NCI-H460 (cell line): ENCODE results near the gene KLC1. TPM values are rescaled to one million over a fixed set of nuclear protein-coding genes. Genes with fewer than 3 reads are reported as not detected.
A peak's percentile ranks its signal among the peaks of the same experiment; 100 is the strongest.
"Not testable (repeated sequence)": the region's sequence is repeated elsewhere in the genome, so short reads cannot be mapped to it uniquely, and the experiment has no call there.

Experiments
- DNase-seq: peaks from one replicate; pipeline ENCODE4 v3.0.0-alpha.2; 2016; ENCODE audit warnings: low read depth; ENCODE audit errors: extremely low read depth
- polyA plus RNA-seq: library from polyadenylated mRNA; depleted of rRNA; stranded (reverse); fragments of >200 nt; gene quantifications from 2 replicates; pipeline ENCODE4 v1.2.3, GENCODE V29; 2014; cell fraction: nucleus; rRNA removed
- total RNA-seq: library from RNA; depleted of rRNA; stranded (reverse); fragments of >200 nt; shearing (Covaris generic); gene quantifications from 2 replicates; pipeline ENCODE4 v1.2.3, GENCODE V29; 2014; rRNA removed

Gene KLC1
- total RNA-seq = 116 and 137 TPM in 2 replicates
- 240 and 308 TPM in 2 replicates for polyA plus RNA-seq

- peak; percentile 57 for DNase-seq
Observed at GRCh38 chr14:103628684-103629502, at the start of gene KLC1. Gene KLC1 (plus strand): TSS chr14:103629211. CDS start chr14:103654565, 25,354 bp downstream.

DNA sequence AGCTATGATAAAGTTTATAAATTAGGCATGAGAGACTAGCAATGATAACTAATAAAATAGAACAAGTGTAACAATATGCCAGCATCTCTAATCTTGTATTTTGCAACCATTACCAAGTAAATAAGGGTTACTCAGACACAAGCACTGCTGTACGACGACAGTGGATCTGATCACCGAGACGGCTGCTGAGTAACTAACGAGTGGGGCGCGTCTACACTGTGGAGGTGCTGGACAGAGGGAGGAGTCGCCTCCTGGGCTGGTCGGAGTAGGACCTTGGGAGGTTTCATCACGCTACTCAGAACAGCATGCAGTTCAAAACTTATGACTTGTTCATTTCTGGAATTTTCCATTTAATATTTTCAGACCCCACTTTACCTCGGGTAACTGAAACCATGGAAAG lies 47.8 kb upstream of the KLC1 start:
- DNase-seq = no peak

GRCh38 chr14:103581954-103582703 lies 46.9 kb upstream of the KLC1 start:
- DNase-seq = no peak

DNA sequence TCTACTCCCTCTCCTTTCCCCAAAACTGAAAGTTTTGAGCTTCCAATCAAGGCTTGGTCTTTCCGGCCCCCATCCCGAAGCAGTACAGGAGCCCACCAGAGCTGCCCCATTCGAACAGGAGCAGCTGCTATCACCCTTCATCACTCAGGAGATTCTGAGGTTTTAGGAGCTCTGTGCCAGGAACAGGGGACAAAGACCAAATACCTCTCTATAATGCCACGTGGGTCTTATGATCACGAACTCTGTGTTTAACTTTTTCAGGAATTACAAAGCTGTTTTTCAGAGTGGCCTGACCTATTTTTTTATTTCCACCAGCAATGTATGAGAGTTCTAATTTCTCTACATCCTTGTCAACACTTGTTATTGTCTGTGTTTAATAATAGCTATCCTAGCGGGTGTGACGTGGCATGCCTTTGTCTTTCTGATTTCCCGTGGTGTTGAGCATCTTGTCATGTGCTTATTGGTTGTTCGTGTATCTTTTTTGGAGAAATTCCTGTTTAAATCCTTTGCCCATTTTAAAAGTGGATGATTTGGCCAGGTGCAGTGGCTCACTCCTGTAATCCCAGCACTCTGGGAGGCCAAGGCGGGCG lies 44.6 kb upstream of the KLC1 start:
- DNase-seq = no peak

GRCh38 chr14:103593577-103593976 lies 35.4 kb upstream of the KLC1 start:
- no peak for DNase-seq

DNA sequence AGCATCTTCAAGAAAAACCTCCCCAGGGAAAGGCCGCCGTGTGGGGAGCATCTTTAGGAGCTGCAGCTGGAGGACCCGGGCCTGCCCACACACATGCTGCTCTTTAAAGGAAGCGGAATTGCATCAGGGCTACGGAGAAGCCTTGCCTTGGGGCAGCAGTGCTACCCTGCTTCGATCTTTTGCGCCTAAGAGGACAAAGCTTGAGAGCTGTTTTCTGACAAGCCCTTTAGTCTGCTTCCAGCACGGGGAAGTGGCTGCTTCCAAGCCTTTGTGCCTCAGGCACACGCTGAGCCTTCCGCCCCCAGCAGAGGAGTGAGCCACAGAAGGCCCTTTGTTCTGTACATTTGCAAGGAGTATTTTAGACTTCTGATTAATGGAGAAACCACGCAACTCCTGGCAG lies 34.7 kb upstream of the KLC1 start:
- DNase-seq = no peak

DNA sequence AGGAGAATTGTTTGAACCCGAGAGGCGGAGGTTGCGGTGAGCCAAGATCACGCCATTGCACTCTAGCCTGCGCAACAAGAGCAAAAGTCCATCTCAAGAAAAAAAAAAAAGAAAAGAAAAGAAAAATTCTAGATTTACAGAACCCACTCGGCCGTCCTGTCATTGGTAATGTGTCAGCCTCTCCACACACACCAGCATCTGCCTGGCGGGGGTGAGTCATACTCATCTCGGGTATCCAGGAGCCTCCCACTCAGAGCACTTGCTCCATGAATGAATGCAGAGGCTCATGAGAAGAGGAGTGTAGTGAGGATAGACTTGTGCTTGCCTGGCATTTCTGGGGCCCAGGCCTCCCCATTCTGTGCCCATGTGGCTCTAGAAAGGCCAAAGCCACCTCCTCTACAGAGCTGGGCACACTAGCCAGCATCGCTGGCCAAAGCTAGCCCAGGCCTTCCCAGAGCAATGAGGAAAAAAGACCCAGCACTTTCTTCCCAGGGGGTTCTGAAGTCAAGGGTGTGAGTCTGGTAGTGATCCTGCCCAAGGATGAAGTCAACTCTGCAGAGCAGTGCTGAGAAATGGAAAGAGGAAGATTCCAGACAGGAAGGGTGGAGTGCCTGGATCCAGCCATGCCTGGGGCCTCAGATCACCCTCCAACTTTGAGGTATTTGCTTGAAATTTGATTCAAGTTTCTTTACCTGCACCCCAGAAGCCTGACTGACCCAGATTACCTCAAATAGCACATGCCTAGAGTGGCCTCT lies 31.2 kb upstream of the KLC1 start:
- no peak for DNase-seq

DNA sequence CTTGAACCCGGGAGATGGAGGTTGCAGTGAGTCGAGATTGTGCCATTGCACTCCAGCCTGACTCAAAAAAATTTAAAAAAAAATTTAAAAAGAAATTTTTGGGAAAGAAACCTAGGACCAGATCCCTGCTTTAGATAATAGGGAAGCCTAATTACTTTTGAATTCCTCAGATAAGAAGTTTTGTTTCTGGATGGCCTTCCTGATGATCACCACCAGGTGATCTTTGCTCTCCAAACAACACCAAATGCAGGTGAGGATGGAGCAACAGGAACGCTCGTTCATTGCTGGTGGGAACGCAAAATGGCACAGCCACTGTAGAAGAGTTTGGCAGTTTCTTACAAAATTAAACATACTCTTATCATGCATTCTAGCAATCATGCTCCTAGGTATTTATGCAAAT lies 28.5 kb upstream of the KLC1 start:
- DNase-seq = no peak

GRCh38 chr14:103604620-103605019 lies 24.4 kb upstream of the KLC1 start:
- no peak for DNase-seq

- DNase-seq = no peak
Observed at GRCh38 chr14:103606963-103607668, 21.9 kb upstream of the KLC1 start.

GRCh38 chr14:103607822-103608221 lies 21.2 kb upstream of the KLC1 start:
- no peak for DNase-seq

GRCh38 chr14:103609081-103609480 lies 19.9 kb upstream of the KLC1 start:
- not testable (repeated sequence) for DNase-seq

DNA sequence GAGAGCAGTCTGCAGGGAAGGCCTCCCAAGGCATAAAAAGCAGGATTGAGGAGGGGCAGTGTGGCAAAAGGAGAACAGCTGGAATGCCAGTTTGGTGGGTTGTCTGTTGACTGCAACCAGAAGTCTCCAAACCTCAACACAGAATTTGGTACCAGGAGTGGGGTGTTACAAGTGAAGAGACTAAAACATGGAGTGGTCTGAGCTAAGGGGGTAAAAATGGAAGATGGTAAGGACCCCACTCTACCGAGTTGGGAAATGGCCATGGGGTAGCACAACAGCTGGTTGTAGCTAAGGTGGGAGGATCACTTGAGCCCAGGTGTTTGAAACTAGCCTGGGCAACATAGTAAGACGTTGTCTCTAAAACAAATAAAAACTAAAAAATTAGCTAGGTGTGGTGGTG lies 17.8 kb upstream of the KLC1 start:
- DNase-seq = no peak

- DNase-seq = peak; percentile 40
Observed at GRCh38 chr14:103613517-103613916, 15.5 kb upstream of the KLC1 start.

- no peak for DNase-seq
Observed at GRCh38 chr14:103616635-103617300, 12.2 kb upstream of the KLC1 start.

- no peak for DNase-seq
Observed at GRCh38 chr14:103619057-103619456, 10.0 kb upstream of the KLC1 start.

DNA sequence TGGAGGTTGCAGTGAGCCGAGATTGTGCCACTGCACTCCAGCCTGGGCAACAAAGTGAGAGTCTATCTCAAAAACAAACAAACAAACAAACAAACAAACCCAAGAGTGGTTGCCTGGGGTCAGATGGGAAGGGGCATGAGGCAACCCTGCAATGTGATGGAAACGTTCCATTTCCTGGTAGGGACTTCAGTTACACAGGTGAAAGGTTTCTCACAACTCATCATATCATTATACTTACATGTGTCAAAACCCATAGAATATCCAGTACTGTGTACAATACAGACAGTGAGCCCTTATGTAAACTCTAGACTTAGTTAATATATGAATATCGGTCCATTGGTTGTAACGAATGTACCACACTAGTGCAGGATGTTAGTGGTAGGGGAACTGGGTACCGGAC lies 7.2 kb upstream of the KLC1 start:
- no peak for DNase-seq

DNA sequence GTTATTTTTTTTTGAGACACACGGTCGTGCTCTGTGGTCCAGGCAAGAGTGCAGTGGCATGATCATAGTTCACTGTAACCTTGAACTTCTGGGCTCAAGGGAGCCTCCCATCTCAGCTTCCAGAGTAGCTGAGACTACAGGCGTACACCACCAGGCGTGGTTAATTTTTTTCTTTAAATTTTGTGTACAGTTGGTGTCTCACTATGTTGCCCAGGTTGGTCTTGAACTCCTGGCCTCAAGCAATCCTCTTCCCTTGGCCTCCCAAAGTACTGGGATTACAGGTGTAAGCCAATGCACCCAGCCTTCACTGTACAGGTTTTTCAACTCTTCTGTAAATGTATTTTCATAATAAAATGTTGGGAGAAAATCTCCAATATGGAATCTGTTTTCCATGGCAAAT lies 5.7 kb upstream of the KLC1 start:
- DNase-seq = no peak

DNA sequence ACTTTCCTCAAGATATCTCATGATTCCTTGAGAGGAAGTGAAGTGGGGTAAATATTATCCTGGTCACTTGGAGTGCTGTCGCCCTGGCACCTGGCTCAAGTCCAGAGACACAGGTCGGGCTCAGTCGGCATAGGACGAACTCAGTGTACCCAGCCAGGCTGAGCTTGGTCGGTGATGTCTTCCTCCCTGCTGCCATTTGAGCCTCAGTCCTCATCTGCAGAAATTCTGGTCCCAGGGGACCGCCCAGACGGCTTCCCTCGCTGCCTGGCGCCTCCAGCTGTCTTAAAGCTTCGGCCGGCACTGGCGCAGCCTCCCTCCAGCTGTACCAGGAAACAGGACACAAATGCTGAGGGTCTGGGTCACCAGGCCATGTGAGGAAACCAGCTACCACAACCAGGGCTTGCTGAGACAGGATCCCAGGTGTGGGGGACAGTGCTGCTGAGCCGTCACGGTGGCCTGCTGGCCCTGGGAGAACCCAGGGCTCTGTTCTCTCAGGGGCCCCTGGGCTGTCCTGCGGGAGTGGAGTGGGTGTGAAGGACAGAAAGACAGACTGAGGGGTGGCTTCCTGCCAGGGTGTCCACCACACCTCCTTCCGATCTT lies 5.0 kb upstream of the KLC1 start:
- no peak for DNase-seq
